Hepatocyte (in vitro differentiated cells): Measurements from ENCODE around the gene PACRGL. TPM values are rescaled to one million over a fixed set of nuclear protein-coding genes. Genes with fewer than 3 reads are reported as not detected.

Source experiments
- DNase-seq: peaks from one replicate; pipeline ENCODE4 v3.0.0-alpha.2; 2016; ENCODE audit warnings: low spot score
- H2AFZ ChIP-seq: fragments of 200-600 bp; sonication (generic); 2 replicates; pipeline ENCODE4 v1.6.0; 2016; ENCODE audit warnings: antibody characterized with exemption, mild to moderate bottlenecking
- H3K27ac ChIP-seq: fragments of 200-600 bp; sonication (generic); 2 replicates; pipeline ENCODE4 v1.5.1; 2016; ENCODE audit warnings: mild to moderate bottlenecking
- H3K27me3 ChIP-seq: fragments of 200-600 bp; sonication (generic); 2 replicates; pipeline ENCODE4 v1.6.1; 2016
- H3K36me3 ChIP-seq: fragments of 200-600 bp; sonication (generic); replicated peaks from 2 replicates; pipeline ENCODE4 v1.5.1; 2016; ENCODE audit warnings: low read depth; ENCODE audit not compliant: insufficient read depth
- H3K4me1 ChIP-seq: fragments of 200-600 bp; sonication (generic); 2 replicates; pipeline ENCODE4 v1.5.1; 2016; ENCODE audit warnings: mild to moderate bottlenecking, moderate library complexity; ENCODE audit not compliant: insufficient read depth
- H3K4me2 ChIP-seq: fragments of 200-600 bp; sonication (generic); 2 replicates; pipeline ENCODE4 v1.6.0; 2016
- H3K4me3 ChIP-seq: fragments of 200-600 bp; sonication (generic); 2 replicates; pipeline ENCODE4 v1.5.1; 2016; ENCODE audit warnings: mild to moderate bottlenecking
- H3K79me2 ChIP-seq: fragments of 200-600 bp; sonication (generic); 2 replicates; pipeline ENCODE4 v1.6.0; 2017; ENCODE audit warnings: mild to moderate bottlenecking
- H3K9me2 ChIP-seq: fragments of 200-600 bp; sonication (generic); replicated peaks from 2 replicates; pipeline ENCODE4 v1.6.0; 2017; ENCODE audit warnings: mild to moderate bottlenecking; ENCODE audit not compliant: insufficient read depth
- H3K9me3 ChIP-seq: fragments of 200-600 bp; sonication (generic); 2 replicates; pipeline ENCODE4 v1.5.1; 2016; ENCODE audit warnings: low read depth, mild to moderate bottlenecking
- H4K20me1 ChIP-seq: fragments of 200-600 bp; sonication (generic); 2 replicates; pipeline ENCODE4 v1.6.0; 2016; ENCODE audit warnings: mild to moderate bottlenecking; ENCODE audit not compliant: insufficient read depth, poor library complexity, severe bottlenecking
- CTCF ChIP-seq: fragments of 200-600 bp; sonication (generic); IDR thresholded peaks from 2 replicates; pipeline ENCODE4 v1.5.1; 2016; ENCODE audit warnings: antibody characterized with exemption, mild to moderate bottlenecking; ENCODE audit not compliant: poor library complexity
- EZH2 ChIP-seq: fragments of 200-600 bp; sonication (generic); IDR thresholded peaks from 2 replicates; pipeline ENCODE4 v1.6.1; 2016; ENCODE audit warnings: antibody characterized with exemption, mild to moderate bottlenecking, borderline replicate concordance
- EZH2phosphoT487 ChIP-seq: fragments of 200-600 bp; sonication (generic); IDR thresholded peaks from one replicate; pipeline ENCODE4 v1.6.1; 2018; ENCODE audit warnings: antibody characterized with exemption, mild to moderate bottlenecking, low read depth, moderate library complexity; ENCODE audit not compliant: unreplicated experiment, severe bottlenecking
- WGBS: methylation state at CpG from one replicate; pipeline ENCODE4 v1.1.6; 2016; ENCODE audit warnings: low lambda C conversion rate; ENCODE audit errors: missing lambda C conversion rate; 5-methylcytosine and 5-hydroxymethylcytosine counted together
- polyA plus RNA-seq: library from polyadenylated mRNA; unstranded; fragments of >200 nt; fragmentation: Nextera tagmentation; extraction: Ambion mirVana; gene quantifications from 2 replicates; pipeline ENCODE4 v1.2.1, GENCODE V29; 2016
- total RNA-seq: library from RNA; depleted of rRNA; stranded (reverse); fragments of >200 nt; gene quantifications from 2 replicates; pipeline ENCODE4 v1.2.3, GENCODE V29; 2014

PACRGL gene
- total and polyA plus RNA-seq, 2 experiments from 2014 or later: 10.4 to 16.0 TPM

- no peaks in the 10 kb centered on the region for H3K9me2 ChIP-seq
- H4K20me1 ChIP-seq: no peaks in the 10 kb centered on the region
- no peak overlapping the region for H3K4me3 ChIP-seq
- no peak for DNase-seq
- H3K9me3 ChIP-seq: no peaks in the 10 kb centered on the region
- H3K4me1 ChIP-seq: no peaks in the 10 kb centered on the region
- H3K36me3 ChIP-seq: no peaks in the 10 kb centered on the region
- no peak overlapping the region for H3K4me2 ChIP-seq
- WGBS: 61% methylated on average over 1 of the region's 1 CpG
- no peak overlapping the region for H3K27ac ChIP-seq
- no peak overlapping the region for H2AFZ ChIP-seq
- TF ChIP-seq CTCF (no peak), EZH2phosphoT487 (no peak), EZH2 (no peak)
- H3K27me3 ChIP-seq: no peaks in the 10 kb centered on the region
- no peaks in the 10 kb centered on the region for H3K79me2 ChIP-seq
These were observed 37.4 kb upstream of the PACRGL start for GRCh38 chr4:20662851-20663250.

- no peak overlapping the region for H3K27ac ChIP-seq
- no peak overlapping the region for H3K4me3 ChIP-seq
- H3K9me3 ChIP-seq: no peaks in the 10 kb centered on the region
- H2AFZ ChIP-seq: no peak overlapping the region
- H3K4me2 ChIP-seq: no peak overlapping the region
- TF ChIP-seq EZH2: no peak
- no peak for TF ChIP-seq EZH2phosphoT487
- TF ChIP-seq CTCF: no peak
- no peaks in the 10 kb centered on the region for H3K36me3 ChIP-seq
- 72% methylated on average over 4 of the region's 4 CpGs for WGBS
- H4K20me1 ChIP-seq: no peaks in the 10 kb centered on the region
- H3K4me1 ChIP-seq: no peaks in the 10 kb centered on the region
- no peak for DNase-seq
- no peaks in the 10 kb centered on the region for H3K9me2 ChIP-seq
- H3K27me3 ChIP-seq: no peaks in the 10 kb centered on the region
- no peaks in the 10 kb centered on the region for H3K79me2 ChIP-seq
These were observed 34.0 kb upstream of the PACRGL start for GRCh38 chr4:20666012-20666860.

- 50% methylated on average over 1 of the region's 1 CpG for WGBS
- Histone ChIP-seq H3K36me3 (no peaks in the 10 kb centered on the region), H3K27me3 (no peaks in the 10 kb centered on the region), H3K4me1 (no peaks in the 10 kb centered on the region), H3K4me3 (no peak overlapping the region), H3K79me2 (no peaks in the 10 kb centered on the region), H3K27ac (no peak overlapping the region), H3K4me2 (no peak overlapping the region), H2AFZ (no peak overlapping the region), H4K20me1 (no peaks in the 10 kb centered on the region), H3K9me3 (no peaks in the 10 kb centered on the region), H3K9me2 (no peaks in the 10 kb centered on the region)
- TF ChIP-seq EZH2phosphoT487 (no peak), EZH2 (no peak), CTCF (no peak)
- DNase-seq: no peak
These were observed 28.0 kb upstream of the PACRGL start for GRCh38 chr4:20672262-20672661.
